Activated B cell treated with CpG ODN at 0.5 μM for 24 hours (primary cell): ENCODE data around the gene RABGAP1L. TPM values are rescaled to one million over a fixed set of nuclear protein-coding genes. Genes with fewer than 3 reads are reported as not detected.
A peak's percentile ranks its signal among the peaks of the same experiment; 100 is the strongest.
"Not testable (repeated sequence)": the region's sequence is repeated elsewhere in the genome, so short reads cannot be mapped to it uniquely, and the experiment has no call there.

ENCODE experiments used
- ATAC-seq: fragments of 200-7000 bp; cut with Tn5 transposase; one replicate; pipeline ENCODE4 v1.10.0; 2021; ENCODE audit warnings: low read depth, mild to moderate bottlenecking, moderate library complexity
- CTCF ChIA-PET: fragments of 350-600 bp; sonication (Branson Sonifier 250); formaldehyde crosslinking; loops from one replicate; lab custom pipeline; 2021; ENCODE audit warnings: antibody characterized with exemption; lab: Charles Lee
- POLR2A ChIA-PET: fragments of 350-600 bp; sonication (Branson Sonifier 250); formaldehyde crosslinking; loops from one replicate; lab custom pipeline; 2021; ENCODE audit warnings: antibody characterized with exemption; lab: Charles Lee
- DNase-seq: peaks from one replicate; pipeline ENCODE4 v3.0.0; 2022
- H3K27ac Mint-ChIP-seq: one replicate; pipeline ENCODE4 v1.8.0; 2020; ENCODE audit warnings: mixed read lengths
- H3K27me3 Mint-ChIP-seq: one replicate; pipeline ENCODE4 v1.8.0; 2021; ENCODE audit warnings: mixed read lengths
- H3K36me3 Mint-ChIP-seq: one replicate; pipeline ENCODE4 v1.8.0; 2021; ENCODE audit warnings: low read depth, mixed read lengths
- H3K4me1 Mint-ChIP-seq: one replicate; pipeline ENCODE4 v1.8.0; 2021; ENCODE audit warnings: mixed read lengths
- H3K4me3 Mint-ChIP-seq: one replicate; pipeline ENCODE4 v1.8.0; 2020; ENCODE audit warnings: mild to moderate bottlenecking, mixed read lengths
- H3K9me3 Mint-ChIP-seq: one replicate; pipeline ENCODE4 v1.8.0; 2020; ENCODE audit warnings: mixed read lengths
- CTCF ChIP-seq: fragments of 200-600 bp; IDR thresholded peaks from one replicate; pipeline ENCODE4 v1.8.0; 2022; ENCODE audit warnings: antibody characterized with exemption, mild to moderate bottlenecking
- intact Hi-C: fragments of 100-400 bp; cut with micrococcal nuclease; formaldehyde crosslinking; loops from one replicate; pipeline ENCODE4 v1.15.1; 2024
- total RNA-seq: library from RNA; stranded (reverse); gene quantifications from 2 replicates; pipeline ENCODE4 v1.2.3, GENCODE V29; 2022

RABGAP1L gene
- total RNA-seq, 1 donor from 2014 or later, result 126 TPM

DNA sequence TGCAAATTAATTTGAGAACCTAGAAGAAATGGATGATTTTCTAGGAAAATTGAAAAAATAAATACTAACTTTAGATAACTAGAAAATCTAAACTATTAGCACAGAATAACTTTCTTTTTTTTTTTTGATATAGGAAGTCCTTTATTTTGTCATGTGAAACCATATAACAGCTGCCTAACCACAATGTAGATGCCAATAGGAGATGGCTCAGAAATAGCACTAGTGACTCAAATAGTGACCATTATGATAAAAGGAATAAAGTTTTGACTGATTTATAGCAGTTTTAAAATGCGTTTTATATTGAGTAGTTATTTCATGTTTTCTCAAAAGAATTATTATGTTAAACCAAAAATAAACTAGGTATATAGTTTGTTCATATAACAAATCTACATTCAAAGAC lies 682.4 kb downstream of the RABGAP1L start:
- no peaks in the 10 kb centered on the region for H3K36me3 Mint-ChIP-seq

DNA sequence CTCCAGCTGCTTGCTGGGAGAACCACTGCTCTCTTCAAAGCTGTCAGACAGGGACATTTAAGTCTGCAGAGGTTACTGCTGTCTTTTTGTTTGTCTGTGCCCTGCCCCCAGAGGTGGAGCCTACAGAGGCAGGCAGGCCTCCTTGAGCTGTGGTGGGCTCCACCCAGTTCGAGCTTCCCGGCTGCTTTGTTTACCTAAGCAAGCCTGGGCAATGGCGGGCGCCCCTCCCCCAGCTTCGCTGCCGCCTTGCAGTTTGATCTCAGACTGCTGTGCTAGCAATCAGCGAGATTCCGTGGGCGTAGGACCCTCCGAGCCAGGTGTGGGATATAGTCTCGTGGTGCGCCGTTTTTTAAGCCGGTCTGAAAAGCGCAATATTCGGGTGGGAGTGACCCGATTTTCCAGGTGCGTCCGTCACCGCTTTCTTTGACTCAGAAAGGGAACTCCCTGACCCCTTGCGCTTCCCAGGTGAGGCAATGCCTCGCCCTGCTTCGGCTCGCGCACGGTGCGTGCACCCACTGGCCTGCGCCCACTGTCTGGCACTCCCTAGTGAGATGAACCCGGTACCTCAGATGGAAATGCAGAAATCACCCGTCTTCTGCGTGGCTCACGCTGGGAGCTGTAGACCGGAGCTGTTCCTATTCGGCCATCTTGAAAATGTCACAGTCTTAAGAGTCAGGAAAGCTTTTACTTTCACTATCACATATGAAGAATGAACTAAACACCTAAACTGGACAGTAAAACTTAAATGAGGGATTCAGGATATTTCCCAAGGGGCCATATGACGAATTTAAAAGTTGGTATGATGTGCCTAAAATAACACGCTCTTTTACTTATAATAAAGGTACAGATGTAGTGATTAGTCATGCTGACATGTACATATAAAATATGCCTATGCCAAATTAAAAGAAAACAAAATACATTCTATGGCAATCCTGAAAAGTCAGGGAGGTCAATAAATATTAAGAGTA lies 689.6 kb downstream of the RABGAP1L start:
- CTCF ChIA-PET, H3K27ac Mint-ChIP-seq, H3K4me1 Mint-ChIP-seq, H3K9me3 Mint-ChIP-seq, H3K4me3 Mint-ChIP-seq, intact Hi-C loops, DNase-seq, ATAC-seq, POLR2A ChIA-PET, H3K27me3 Mint-ChIP-seq, H3K36me3 Mint-ChIP-seq: not testable (repeated sequence)

More for the DNA sequence above, 682.4 kb downstream of the RABGAP1L start:
- no peak for TF ChIP-seq CTCF
- intact Hi-C loops, result no loop called here
- ChIA-PET CTCF (no interaction called here), POLR2A (no interaction called here)
- DNase-seq, result no peak
- no peak overlapping the region for H3K4me3 Mint-ChIP-seq
- peak; percentile 52 for ATAC-seq
- no peaks in the 10 kb centered on the region for H3K27me3 Mint-ChIP-seq
- no peak overlapping the region for H3K27ac Mint-ChIP-seq
- no peaks in the 10 kb centered on the region for H3K9me3 Mint-ChIP-seq
- peaks cover 23% of the 10 kb centered on the region for H3K4me1 Mint-ChIP-seq

DNA sequence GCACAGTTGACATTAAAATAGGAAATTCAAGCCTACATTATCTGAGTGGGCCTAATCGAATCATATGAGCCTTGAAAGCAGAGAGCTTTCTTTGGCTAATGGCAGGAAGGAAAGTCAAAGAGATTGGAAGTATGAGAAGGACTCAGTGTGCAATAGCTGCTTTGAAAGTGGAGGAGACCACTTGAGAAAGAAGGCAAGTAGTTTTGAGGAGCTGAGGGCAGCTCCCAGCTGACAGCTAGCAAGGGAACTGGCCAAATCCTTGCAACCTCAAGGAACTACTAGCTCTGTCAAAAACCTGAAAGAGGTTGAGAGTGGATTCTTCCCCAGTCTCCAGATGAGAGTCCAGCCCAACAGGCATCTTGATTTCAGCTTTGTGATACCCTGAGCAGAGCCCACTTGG lies 691.4 kb downstream of the RABGAP1L start:
- POLR2A ChIA-PET, result no interaction called here
- Mint-ChIP-seq H3K4me3 (no peak overlapping the region), H3K27ac (no peak overlapping the region), H3K36me3 (peaks cover 4% of the 10 kb centered on the region), H3K4me1 (no peaks in the 10 kb centered on the region), H3K27me3 (no peaks in the 10 kb centered on the region), H3K9me3 (no peaks in the 10 kb centered on the region)
- intact Hi-C loops, result no loop called here
- ATAC-seq (no peak), DNase-seq (no peak)
- TF ChIP-seq CTCF, result no peak
- CTCF ChIA-PET, result no interaction called here

GRCh38 chr1:174858301-174858700 lies 699.0 kb downstream of the RABGAP1L start:
- no peaks in the 10 kb centered on the region for H3K27me3 Mint-ChIP-seq
- no peak overlapping the region for H3K27ac Mint-ChIP-seq
- H3K9me3 Mint-ChIP-seq, result peaks cover 4% of the 10 kb centered on the region
- ChIA-PET POLR2A (no interaction called here), CTCF (no interaction called here)
- TF ChIP-seq CTCF, result no peak
- no peak overlapping the region for H3K4me3 Mint-ChIP-seq
- ATAC-seq, result no peak
- H3K36me3 Mint-ChIP-seq, result peaks cover 12% of the 10 kb centered on the region
- H3K4me1 Mint-ChIP-seq, result no peaks in the 10 kb centered on the region
- no peak for DNase-seq
- intact Hi-C loops, result no loop called here

- Mint-ChIP-seq H3K4me3 (no peak overlapping the region), H3K9me3 (peaks cover 4% of the 10 kb centered on the region), H3K36me3 (peaks cover 14% of the 10 kb centered on the region), H3K27me3 (no peaks in the 10 kb centered on the region), H3K27ac (peak overlapping the region; percentile 60), H3K4me1 (peaks cover 52% of the 10 kb centered on the region)
- ATAC-seq, result no peak
- ChIA-PET CTCF (interaction anchor here (1.0 kb wide), 1 partner anchor 114 kb away, joined by 3 read pairs; no protein-coding TSS in a partner anchor), POLR2A (interaction anchor here (1.3 kb wide), 1 partner anchor 115 kb away, joined by 3 read pairs; no protein-coding TSS in a partner anchor)
- TF ChIP-seq CTCF, result no peak
- intact Hi-C loops, result loop anchor here (5.0 kb wide), 5 partner anchors 53 to 127 kb away; partner anchors contain the start of gene CACYBP
- DNase-seq, result no peak
These were observed 711.0 kb downstream of the RABGAP1L start for GRCh38 chr1:174870319-174870718.
